Hematopoietic multipotent progenitor cell treated with erythropoietin and hydrocortisone succinate and interleukin-3 and kit ligand, for 6 days (in vitro differentiated cells): ENCODE data around the gene UBE4A.
"Not testable (repeated sequence)": the region's sequence is repeated elsewhere in the genome, so short reads cannot be mapped to it uniquely, and the experiment has no call there.

Source experiments
- DNase-seq: peaks from one replicate; pipeline ENCODE4 v3.0.0-alpha.2; 2015

Gene UBE4A

GRCh38 chr11:118401880-118402590 is 42.6 kb downstream of the UBE4A start:
- DNase-seq: peak; percentile 19

GRCh38 chr11:118402594-118402993 is 43.2 kb downstream of the UBE4A start:
- not testable (repeated sequence) for DNase-seq

- no peak for DNase-seq
Measured at GRCh38 chr11:118406599-118407166, 47.3 kb downstream of the UBE4A start.

GRCh38 chr11:118410055-118410745 is 50.8 kb downstream of the UBE4A start:
- DNase-seq: no peak

- no peak for DNase-seq
Measured at GRCh38 chr11:118411530-118411929, 52.1 kb downstream of the UBE4A start.

- DNase-seq: no peak
Measured at GRCh38 chr11:118412921-118413320, 53.5 kb downstream of the UBE4A start.

- DNase-seq: peak; percentile 76
Measured at GRCh38 chr11:118415062-118415738, 55.8 kb downstream of the UBE4A start.

- peak; percentile 99 for DNase-seq
Measured at GRCh38 chr11:118415739-118416068, 56.3 kb downstream of the UBE4A start.

- not testable (repeated sequence) for DNase-seq
Measured at GRCh38 chr11:118416900-118417299, 57.5 kb downstream of the UBE4A start.

- no peak for DNase-seq
Measured at GRCh38 chr11:118417801-118418200, 58.4 kb downstream of the UBE4A start.

GRCh38 chr11:118418766-118419165 is 59.4 kb downstream of the UBE4A start:
- DNase-seq: no peak

- no peak for DNase-seq
Measured at GRCh38 chr11:118427707-118428106, 68.3 kb downstream of the UBE4A start.

GRCh38 chr11:118430956-118431355 is 71.6 kb downstream of the UBE4A start:
- DNase-seq: peak; percentile 41

GRCh38 chr11:118434123-118434552 is 74.7 kb downstream of the UBE4A start:
- no peak for DNase-seq

GRCh38 chr11:118434553-118435289 is 75.3 kb downstream of the UBE4A start:
- DNase-seq: peak; percentile 83

- DNase-seq: peak; percentile 85
Measured at GRCh38 chr11:118435290-118435892, 76.0 kb downstream of the UBE4A start.

GRCh38 chr11:118435893-118436624 is 76.7 kb downstream of the UBE4A start, which contains the start of gene KMT2A:
TSS of gene KMT2A (plus strand) at chr11:118436492. CDS start at chr11:118436513, 21 bp downstream.
- DNase-seq: peak; percentile 95

GRCh38 chr11:118436639-118437207 is 77.3 kb downstream of the UBE4A start:
- DNase-seq: peak; percentile 34

GRCh38 chr11:118437208-118438125 is 78.1 kb downstream of the UBE4A start:
- peak; percentile 79 for DNase-seq
